ENCODE data around the gene TSPAN9.

- TF ChIP-seq, protein P1, sequence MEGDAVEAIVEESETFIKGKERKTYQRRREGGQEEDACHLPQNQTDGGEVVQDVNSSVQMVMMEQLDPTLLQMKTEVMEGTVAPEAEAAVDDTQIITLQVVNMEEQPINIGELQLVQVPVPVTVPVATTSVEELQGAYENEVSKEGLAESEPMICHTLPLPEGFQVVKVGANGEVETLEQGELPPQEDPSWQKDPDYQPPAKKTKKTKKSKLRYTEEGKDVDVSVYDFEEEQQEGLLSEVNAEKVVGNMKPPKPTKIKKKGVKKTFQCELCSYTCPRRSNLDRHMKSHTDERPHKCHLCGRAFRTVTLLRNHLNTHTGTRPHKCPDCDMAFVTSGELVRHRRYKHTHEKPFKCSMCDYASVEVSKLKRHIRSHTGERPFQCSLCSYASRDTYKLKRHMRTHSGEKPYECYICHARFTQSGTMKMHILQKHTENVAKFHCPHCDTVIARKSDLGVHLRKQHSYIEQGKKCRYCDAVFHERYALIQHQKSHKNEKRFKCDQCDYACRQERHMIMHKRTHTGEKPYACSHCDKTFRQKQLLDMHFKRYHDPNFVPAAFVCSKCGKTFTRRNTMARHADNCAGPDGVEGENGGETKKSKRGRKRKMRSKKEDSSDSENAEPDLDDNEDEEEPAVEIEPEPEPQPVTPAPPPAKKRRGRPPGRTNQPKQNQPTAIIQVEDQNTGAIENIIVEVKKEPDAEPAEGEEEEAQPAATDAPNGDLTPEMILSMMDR (IDR thresholded peaks at IDR 0.05; ENCODE audit: low read depth, low read length, poor library complexity, severe bottlenecking), result no peak
- TF ChIP-seq EZH2phosphoT487 (IDR thresholded peaks at IDR 0.05; ENCODE audit: borderline replicate concordance, low read length), result no peak
Measured at GRCh38 chr12:3277306-3277943, 200.2 kb downstream of the TSPAN9 start.

Data from DOHH2 (cell line).